Osteoblast (primary cell): Measurements from ENCODE around the gene MTTP. TPM values are rescaled to one million over a fixed set of nuclear protein-coding genes. Genes with fewer than 3 reads are reported as not detected.

ENCODE experiments used
- DNase-seq: peaks from one replicate; pipeline ENCODE4 v3.0.0; 2011; ENCODE audit warnings: low spot score, mixed read lengths; ENCODE audit not compliant: insufficient read length; ENCODE audit errors: missing footprints
- H2AFZ ChIP-seq: 2 replicates; pipeline ENCODE4 v1.6.0; 2011; ENCODE audit warnings: mild to moderate bottlenecking, low read length
- H3K27ac ChIP-seq: 2 replicates; pipeline ENCODE4 v1.5.1; 2011; ENCODE audit warnings: mild to moderate bottlenecking, low read depth, low read length, moderate library complexity
- H3K27me3 ChIP-seq: 2 replicates; pipeline ENCODE4 v1.6.0; 2012; ENCODE audit warnings: mild to moderate bottlenecking, control low read depth, inconsistent platforms, low read length, moderate library complexity; ENCODE audit not compliant: insufficient read depth
- H3K36me3 ChIP-seq: 2 replicates; pipeline ENCODE4 v1.5.1; 2011; ENCODE audit warnings: mild to moderate bottlenecking, low read length, control low read depth, moderate library complexity; ENCODE audit not compliant: insufficient read depth
- H3K4me1 ChIP-seq: 2 replicates; pipeline ENCODE4 v1.5.1; 2011; ENCODE audit warnings: mild to moderate bottlenecking, low read length, control low read depth, moderate library complexity; ENCODE audit not compliant: insufficient read depth
- H3K4me2 ChIP-seq: 2 replicates; pipeline ENCODE4 v1.6.0; 2011; ENCODE audit warnings: mild to moderate bottlenecking, low read length; ENCODE audit not compliant: insufficient read depth
- H3K4me3 ChIP-seq: fragments of 200-600 bp; sonication (generic); 3 replicates; pipeline ENCODE4 v1.5.1; 2012; ENCODE audit warnings: mild to moderate bottlenecking, low read length, inconsistent platforms; ENCODE audit not compliant: insufficient read depth
- H3K79me2 ChIP-seq: 2 replicates; pipeline ENCODE4 v1.6.0; 2012; ENCODE audit warnings: mild to moderate bottlenecking, low read length, control low read depth, inconsistent platforms; ENCODE audit not compliant: insufficient read depth
- H3K9me3 ChIP-seq: 2 replicates; pipeline ENCODE4 v1.5.1; 2011; ENCODE audit warnings: low read depth, low read length, control low read depth
- H4K20me1 ChIP-seq: 2 replicates; pipeline ENCODE4 v1.6.0; 2012; ENCODE audit warnings: mild to moderate bottlenecking, low read length, control low read depth; ENCODE audit not compliant: insufficient read depth
- total RNA-seq: library from RNA; depleted of rRNA; stranded (reverse); fragments of >200 nt; gene quantifications from 2 replicates; pipeline ENCODE4 v1.2.3, GENCODE V29; 2012
- TF ChIP-seq, protein P1 (sequence below): IDR thresholded peaks from 2 replicates; pipeline ENCODE4 v1.5.1; 2011; ENCODE audit warnings: mild to moderate bottlenecking, low read depth, low read length, moderate library complexity; ENCODE audit errors: extremely low read depth

The MTTP gene
- total RNA-seq, 1 donor, result not detected

DNA sequence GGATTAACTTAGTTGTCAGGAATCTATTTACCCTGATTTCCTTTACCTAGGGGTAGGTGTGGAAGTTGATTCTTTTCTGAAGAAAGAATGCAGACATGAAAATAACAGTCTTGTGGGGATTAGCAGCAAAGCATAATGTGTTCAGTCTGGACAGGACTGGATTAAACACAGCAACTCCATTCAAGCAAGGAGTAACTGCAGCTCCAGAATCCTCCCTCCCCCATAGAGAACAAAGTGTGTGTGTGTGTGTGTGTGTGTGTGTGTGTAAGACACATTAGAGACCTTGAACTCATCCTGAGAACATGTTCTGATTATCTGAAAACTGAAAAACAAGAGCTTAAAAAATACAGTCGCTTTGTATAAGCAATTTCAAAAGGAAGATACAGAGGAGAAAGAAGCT lies 73.7 kb downstream of the MTTP start:
- Histone ChIP-seq H3K4me1 (no peaks in the 10 kb centered on the region), H3K9me3 (no peaks in the 10 kb centered on the region), H3K36me3 (no peaks in the 10 kb centered on the region), H3K4me2 (no peak overlapping the region), H4K20me1 (no peaks in the 10 kb centered on the region), H2AFZ (no peak overlapping the region), H3K27me3 (no peaks in the 10 kb centered on the region), H3K4me3 (no peak overlapping the region), H3K79me2 (no peaks in the 10 kb centered on the region), H3K27ac (no peak overlapping the region)
- peak; percentile 26 for DNase-seq
- TF ChIP-seq, protein P1, sequence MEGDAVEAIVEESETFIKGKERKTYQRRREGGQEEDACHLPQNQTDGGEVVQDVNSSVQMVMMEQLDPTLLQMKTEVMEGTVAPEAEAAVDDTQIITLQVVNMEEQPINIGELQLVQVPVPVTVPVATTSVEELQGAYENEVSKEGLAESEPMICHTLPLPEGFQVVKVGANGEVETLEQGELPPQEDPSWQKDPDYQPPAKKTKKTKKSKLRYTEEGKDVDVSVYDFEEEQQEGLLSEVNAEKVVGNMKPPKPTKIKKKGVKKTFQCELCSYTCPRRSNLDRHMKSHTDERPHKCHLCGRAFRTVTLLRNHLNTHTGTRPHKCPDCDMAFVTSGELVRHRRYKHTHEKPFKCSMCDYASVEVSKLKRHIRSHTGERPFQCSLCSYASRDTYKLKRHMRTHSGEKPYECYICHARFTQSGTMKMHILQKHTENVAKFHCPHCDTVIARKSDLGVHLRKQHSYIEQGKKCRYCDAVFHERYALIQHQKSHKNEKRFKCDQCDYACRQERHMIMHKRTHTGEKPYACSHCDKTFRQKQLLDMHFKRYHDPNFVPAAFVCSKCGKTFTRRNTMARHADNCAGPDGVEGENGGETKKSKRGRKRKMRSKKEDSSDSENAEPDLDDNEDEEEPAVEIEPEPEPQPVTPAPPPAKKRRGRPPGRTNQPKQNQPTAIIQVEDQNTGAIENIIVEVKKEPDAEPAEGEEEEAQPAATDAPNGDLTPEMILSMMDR, result no peak

GRCh38 chr4:99649208-99649607 lies 74.6 kb downstream of the MTTP start:
- DNase-seq, result peak; percentile 34
- H3K79me2 ChIP-seq, result no peaks in the 10 kb centered on the region
- H3K4me1 ChIP-seq, result no peaks in the 10 kb centered on the region
- no peak overlapping the region for H2AFZ ChIP-seq
- no peak overlapping the region for H3K4me2 ChIP-seq
- H3K27me3 ChIP-seq, result no peaks in the 10 kb centered on the region
- TF ChIP-seq, protein P1, result no peak
- no peaks in the 10 kb centered on the region for H3K9me3 ChIP-seq
- H3K36me3 ChIP-seq, result no peaks in the 10 kb centered on the region
- no peak overlapping the region for H3K27ac ChIP-seq
- H4K20me1 ChIP-seq, result no peaks in the 10 kb centered on the region
- no peak overlapping the region for H3K4me3 ChIP-seq

GRCh38 chr4:99649778-99650177 lies 75.2 kb downstream of the MTTP start:
- DNase-seq, result peak; percentile 32
- no peaks in the 10 kb centered on the region for H3K9me3 ChIP-seq
- H3K36me3 ChIP-seq, result no peaks in the 10 kb centered on the region
- TF ChIP-seq, protein P1, result no peak
- H3K27ac ChIP-seq, result no peak overlapping the region
- H3K4me3 ChIP-seq, result no peak overlapping the region
- no peak overlapping the region for H2AFZ ChIP-seq
- H3K4me1 ChIP-seq, result no peaks in the 10 kb centered on the region
- H3K27me3 ChIP-seq, result no peaks in the 10 kb centered on the region
- no peak overlapping the region for H3K4me2 ChIP-seq
- H3K79me2 ChIP-seq, result no peaks in the 10 kb centered on the region
- no peaks in the 10 kb centered on the region for H4K20me1 ChIP-seq

DNA sequence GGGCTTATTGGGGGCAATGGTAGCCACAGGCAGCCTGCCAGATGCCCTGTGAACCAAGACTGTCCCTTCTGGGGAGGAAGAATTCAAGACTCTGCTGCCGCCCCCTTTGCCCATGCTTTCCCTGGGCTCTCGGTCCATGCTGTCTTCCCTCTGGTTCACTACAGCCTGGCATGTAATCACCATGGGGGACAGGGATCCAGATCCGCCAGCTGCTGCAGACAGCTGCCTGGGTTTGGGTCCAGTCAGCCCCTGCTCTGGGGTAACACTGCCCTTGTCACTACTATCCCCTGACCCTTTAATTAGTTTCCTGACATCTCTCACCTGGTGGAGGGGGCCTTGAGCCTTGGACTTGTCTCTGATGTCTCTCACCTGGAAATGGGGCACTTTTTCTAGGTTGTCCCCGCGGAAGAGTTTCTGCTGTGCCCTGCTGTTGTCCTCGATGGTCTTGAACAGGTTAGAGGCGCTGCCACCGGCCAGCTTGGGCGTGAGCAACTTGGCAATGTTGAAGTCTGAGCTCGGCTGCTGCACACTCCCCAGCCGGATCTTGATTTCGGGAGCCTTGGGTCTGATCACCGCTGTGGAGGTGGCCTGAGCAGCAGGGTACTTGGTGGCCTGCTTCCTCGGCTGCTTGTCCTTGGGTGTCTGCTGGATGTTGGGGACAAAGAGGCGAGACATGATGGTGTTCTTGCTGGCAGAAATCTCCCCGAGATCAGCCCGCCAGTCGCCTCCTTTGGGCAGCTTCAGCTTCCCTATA lies 76.6 kb downstream of the MTTP start:
- Histone ChIP-seq H3K79me2 (no peaks in the 10 kb centered on the region), H3K4me1 (no peaks in the 10 kb centered on the region), H3K4me3 (no peak overlapping the region), H3K36me3 (no peaks in the 10 kb centered on the region), H2AFZ (no peak overlapping the region), H3K9me3 (no peaks in the 10 kb centered on the region), H4K20me1 (no peaks in the 10 kb centered on the region), H3K4me2 (no peak overlapping the region), H3K27ac (no peak overlapping the region), H3K27me3 (no peaks in the 10 kb centered on the region)
- DNase-seq, result peak; percentile 31
- TF ChIP-seq, protein P1, result no peak
